ENCODE results near the gene ERICH3.

- TF ChIP-seq NFRKB (IDR thresholded peaks at IDR 0.05) (no peak), LEF1 (IDR thresholded peaks at IDR 0.05; ENCODE audit: borderline replicate concordance) (no peak)
Measured at GRCh38 chr1:74611887-74612286, 61.7 kb downstream of the ERICH3 start.
